Activated naive CD4-positive, alpha-beta T cell treated with anti-CD3 and anti-CD28 coated beads, Interleukin-2, amount 50 U/mL, for 72 hours (primary cell): ENCODE measurements around the gene PLXNB1. TPM values are rescaled to one million over a fixed set of nuclear protein-coding genes. Genes with fewer than 3 reads are reported as not detected.

Experiments used
- ATAC-seq, 2 donors: fragments of 150-1000 bp; cut with Tn5 transposase; 2 replicates each; pipeline ENCODE4 v1.10.0; 2021; ENCODE audit warnings: mild to moderate bottlenecking in 2 of 2, moderate library complexity in 2 of 2
- DNase-seq, 2 donors: peaks; one replicate each; pipeline ENCODE4 v3.0.0; 2021 to 2022; ENCODE audit warnings: low spot score in 2 of 2
- H3K27ac Mint-ChIP-seq, 2 donors: one replicate each; pipeline ENCODE4 v1.8.0; 2022; ENCODE audit warnings: mild to moderate bottlenecking in 2 of 2, mixed read lengths in 2 of 2
- H3K36me3 Mint-ChIP-seq, 2 donors: one replicate each; pipeline ENCODE4 v1.8.0; 2022; ENCODE audit warnings: mixed read lengths in 2 of 2
- H3K9me3 Mint-ChIP-seq, 2 donors: one replicate each; pipeline ENCODE4 v1.8.0; 2022; ENCODE audit warnings: mixed read lengths in 2 of 2
- total RNA-seq, 2 donors: library from RNA; stranded (reverse); gene quantifications; one replicate each; pipeline ENCODE4 v1.2.3, GENCODE V29; 2022

Gene PLXNB1
- total RNA-seq, 2 donors from 2014 or later = 3.0 to 7.3 TPM

DNA sequence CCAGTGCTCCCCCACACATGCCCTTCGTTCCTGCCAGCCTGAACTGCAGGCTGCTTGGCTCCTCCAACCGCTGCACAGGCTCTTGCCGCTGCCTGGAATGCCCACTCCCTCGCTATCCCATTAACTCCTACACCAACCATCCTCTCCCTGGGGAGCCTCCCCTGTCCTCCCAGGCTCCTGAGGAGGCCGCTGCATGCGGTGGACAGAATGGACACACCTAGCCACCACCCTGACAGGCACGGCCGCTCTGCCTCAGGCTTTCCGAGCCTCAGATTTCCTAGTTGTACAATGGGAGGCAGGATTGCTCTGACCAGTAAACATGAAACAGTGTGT is 2.3 kb downstream of the PLXNB1 start:
- no peak for DNase-seq
- ATAC-seq = no peak
- H3K9me3 Mint-ChIP-seq = no peaks in the 10 kb centered on the region
- no peak overlapping the region for H3K27ac Mint-ChIP-seq
- no peaks in the 10 kb centered on the region for H3K36me3 Mint-ChIP-seq

DNA sequence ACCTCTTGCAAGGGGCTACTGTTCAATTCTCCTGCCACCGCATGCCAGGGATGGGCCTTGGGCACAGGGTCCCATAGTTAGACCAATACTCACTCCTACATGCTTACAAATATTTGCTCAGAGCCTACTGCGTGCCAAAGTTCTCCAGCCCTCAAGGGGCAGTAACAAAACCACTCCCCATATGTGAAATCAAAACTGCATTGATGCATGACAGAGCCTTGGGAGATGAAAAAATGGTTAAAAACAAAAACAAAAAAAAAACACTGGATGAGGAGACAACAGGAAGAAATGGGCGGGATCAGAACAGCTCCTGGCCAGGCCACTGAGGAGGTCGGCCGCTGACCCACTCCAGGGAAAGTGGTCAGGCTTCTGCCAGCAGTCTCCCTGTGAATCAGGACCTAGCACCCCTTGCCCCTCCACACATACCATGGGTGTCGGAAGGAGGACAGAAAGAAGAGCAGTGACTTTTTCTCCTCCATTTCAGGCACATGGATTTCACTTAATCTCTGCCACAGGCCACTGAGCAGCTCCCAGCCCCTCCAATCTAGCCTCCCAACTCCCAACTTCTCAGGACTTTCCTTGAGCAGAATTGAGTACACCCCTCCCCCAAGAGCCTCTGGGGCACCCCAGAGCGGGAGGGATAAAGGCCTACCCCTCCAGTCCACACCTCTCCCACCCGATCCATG is 2.8 kb downstream of the PLXNB1 start:
- H3K27ac Mint-ChIP-seq = no peak overlapping the region
- no peaks in the 10 kb centered on the region for H3K9me3 Mint-ChIP-seq
- DNase-seq = no peak
- no peak for ATAC-seq
- H3K36me3 Mint-ChIP-seq = no peaks in the 10 kb centered on the region

DNA sequence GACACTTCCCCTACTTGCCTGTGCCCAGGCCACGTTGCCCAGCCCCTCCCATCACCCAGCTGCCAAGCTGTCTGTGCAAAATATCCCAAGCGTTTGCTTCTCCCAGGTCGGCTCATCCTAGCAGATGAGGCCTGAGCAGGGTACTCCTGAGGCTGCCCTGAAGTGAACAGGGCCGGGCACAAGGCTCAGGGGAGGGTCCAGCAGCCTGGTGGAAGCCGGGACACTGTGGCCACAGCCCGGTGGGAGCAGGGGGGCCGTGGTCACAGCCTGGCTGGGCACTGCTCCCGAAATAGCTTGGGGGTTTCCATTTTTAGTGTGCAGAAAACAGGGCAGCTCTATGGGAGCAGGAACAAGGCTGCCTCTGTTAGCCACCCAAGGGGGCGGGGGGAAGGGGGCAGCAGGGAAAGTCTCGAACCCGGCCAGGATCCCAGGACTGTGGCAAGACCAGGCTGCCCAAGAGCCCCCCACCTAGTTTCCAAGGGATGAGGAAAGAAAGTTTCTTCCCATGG is 3.4 kb downstream of the PLXNB1 start:
- H3K9me3 Mint-ChIP-seq = no peaks in the 10 kb centered on the region
- DNase-seq (no peak), ATAC-seq (no peak)
- H3K36me3 Mint-ChIP-seq = no peaks in the 10 kb centered on the region
- no peak overlapping the region for H3K27ac Mint-ChIP-seq

DNA sequence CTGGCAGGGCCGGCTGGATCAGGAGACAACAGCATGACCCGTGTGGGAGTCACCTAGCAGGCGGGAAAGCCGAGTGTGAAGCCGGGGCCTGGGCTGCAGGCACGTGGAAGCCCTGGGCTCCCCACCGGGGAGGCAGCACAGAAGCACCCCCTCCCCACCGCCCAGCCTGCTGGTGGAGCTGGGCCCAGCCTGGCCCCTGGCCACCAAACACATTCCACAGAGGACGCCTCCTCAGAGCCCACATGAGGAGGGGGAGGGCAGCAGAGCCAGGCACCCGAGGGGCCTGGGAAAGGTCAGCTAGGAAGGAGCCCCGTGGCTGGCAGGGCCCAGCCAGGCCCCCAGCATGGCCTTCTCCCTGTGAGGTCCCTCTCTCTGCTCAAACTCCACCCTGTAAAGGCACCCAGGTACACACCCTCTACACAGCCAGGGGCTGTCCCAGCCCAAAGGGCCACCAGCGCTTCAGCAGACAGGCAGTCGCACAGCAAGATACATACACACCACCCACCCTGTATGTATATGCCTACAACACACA is 4.5 kb downstream of the PLXNB1 start:
- Mint-ChIP-seq H3K9me3 (no peaks in the 10 kb centered on the region), H3K27ac (peak overlapping the region in 1 of 2 donors; percentile 4), H3K36me3 (no peaks in the 10 kb centered on the region)
- DNase-seq (no peak), ATAC-seq (no peak)

DNA sequence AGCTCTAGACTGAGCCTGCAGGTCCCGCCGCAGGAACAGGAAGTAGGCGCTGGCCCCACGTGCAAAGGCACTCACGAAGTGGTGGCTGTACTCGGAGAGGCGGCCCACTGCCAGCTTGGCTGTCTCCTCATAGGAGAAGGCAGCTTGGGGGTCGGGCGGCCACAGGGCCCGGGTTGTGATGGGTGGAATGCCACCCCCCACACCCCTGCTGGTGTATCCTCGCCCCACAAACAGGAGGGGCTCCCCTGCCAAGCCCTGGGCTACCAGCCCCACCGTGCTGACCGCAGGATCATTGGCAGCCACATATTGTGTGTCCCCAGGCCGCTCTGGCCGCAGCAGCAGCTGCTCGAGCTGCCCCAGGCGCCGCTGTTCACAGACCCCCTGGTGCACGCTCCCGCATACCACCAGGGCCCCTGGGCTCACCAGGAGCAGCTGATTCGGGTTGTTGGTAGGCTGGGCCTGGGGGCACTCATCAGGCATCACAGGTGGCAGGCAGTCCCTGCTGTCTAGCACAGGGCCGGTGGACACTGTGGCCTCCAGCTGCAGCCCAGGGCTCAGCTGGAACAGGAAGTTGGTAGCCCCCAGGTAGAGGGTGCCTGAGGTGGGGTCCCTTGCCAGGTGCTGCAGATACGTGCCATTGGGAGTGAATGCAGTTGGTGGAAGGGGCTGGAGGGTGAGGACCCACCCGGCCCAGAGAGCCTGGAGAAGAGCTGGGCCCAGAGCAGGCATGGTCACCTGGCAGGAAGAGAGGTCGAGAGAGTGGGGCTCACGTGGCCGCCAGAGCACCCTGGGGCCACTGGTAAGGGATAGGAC is 5.8 kb downstream of the PLXNB1 start:
- no peaks in the 10 kb centered on the region for H3K36me3 Mint-ChIP-seq
- ATAC-seq (no peak), DNase-seq (no peak)
- H3K27ac Mint-ChIP-seq = no peak overlapping the region
- no peaks in the 10 kb centered on the region for H3K9me3 Mint-ChIP-seq

- ATAC-seq (no peak), DNase-seq (no peak)
- Mint-ChIP-seq H3K9me3 (no peaks in the 10 kb centered on the region), H3K36me3 (no peaks in the 10 kb centered on the region), H3K27ac (peak overlapping the region in 1 of 2 donors; percentile 46)
These were observed 6.5 kb downstream of the PLXNB1 start for GRCh38 chr3:48423241-48423882.

DNA sequence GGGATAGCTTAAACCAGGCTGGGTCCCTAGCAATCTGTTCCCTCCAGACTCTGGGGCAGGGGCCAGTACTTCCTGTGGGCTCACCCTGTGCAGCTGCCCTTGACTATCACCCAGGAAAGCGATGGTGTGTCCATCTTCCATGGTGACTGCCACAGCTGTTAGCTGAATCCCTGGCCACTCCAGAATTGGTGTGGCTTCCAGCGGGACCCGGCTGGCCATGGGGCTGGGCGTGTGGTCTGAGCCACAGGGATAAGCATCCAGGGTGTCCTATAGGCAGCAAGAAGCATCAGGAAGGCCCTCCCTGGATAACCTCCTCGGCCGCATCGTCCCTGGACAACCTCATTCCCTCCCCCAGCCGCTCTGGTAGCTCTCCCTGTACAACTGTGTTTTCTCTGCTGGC is 7.2 kb downstream of the PLXNB1 start:
- H3K9me3 Mint-ChIP-seq = no peaks in the 10 kb centered on the region
- DNase-seq = no peak
- no peaks in the 10 kb centered on the region for H3K36me3 Mint-ChIP-seq
- H3K27ac Mint-ChIP-seq = no peak overlapping the region
- no peak for ATAC-seq

- DNase-seq = no peak
- Mint-ChIP-seq H3K9me3 (no peaks in the 10 kb centered on the region), H3K36me3 (no peaks in the 10 kb centered on the region), H3K27ac (no peak overlapping the region)
- peak in 1 of 2 donors; percentile 55 for ATAC-seq
These were observed 7.6 kb downstream of the PLXNB1 start for GRCh38 chr3:48422272-48422671.

GRCh38 chr3:48420561-48420960 is 9.3 kb downstream of the PLXNB1 start:
- no peak overlapping the region for H3K27ac Mint-ChIP-seq
- ATAC-seq = no peak
- H3K9me3 Mint-ChIP-seq = no peaks in the 10 kb centered on the region
- DNase-seq = no peak
- H3K36me3 Mint-ChIP-seq = no peaks in the 10 kb centered on the region

DNA sequence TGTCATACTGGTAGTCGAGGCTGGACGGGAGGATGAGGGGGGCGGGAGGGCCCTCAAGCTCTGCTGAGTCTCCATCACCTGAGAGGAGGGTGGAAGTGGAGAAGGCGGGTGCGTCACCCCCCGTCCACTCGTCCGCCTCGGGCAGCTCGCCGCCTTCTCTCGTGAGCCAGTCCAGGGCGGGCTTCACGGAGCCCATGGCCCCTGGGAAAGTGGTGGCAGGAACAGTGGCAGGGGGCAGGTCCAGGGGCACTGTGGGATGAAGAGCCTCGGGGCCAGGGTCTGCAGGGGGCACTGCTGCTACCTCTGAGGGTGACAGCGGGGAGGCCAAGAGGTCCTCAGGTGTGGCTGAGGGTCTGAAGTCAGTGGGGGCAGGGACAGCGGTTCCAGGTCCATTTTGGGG is 10.3 kb downstream of the PLXNB1 start:
- ATAC-seq = no peak
- H3K36me3 Mint-ChIP-seq = no peaks in the 10 kb centered on the region
- no peak overlapping the region for H3K27ac Mint-ChIP-seq
- DNase-seq = no peak
- H3K9me3 Mint-ChIP-seq = no peaks in the 10 kb centered on the region

DNA sequence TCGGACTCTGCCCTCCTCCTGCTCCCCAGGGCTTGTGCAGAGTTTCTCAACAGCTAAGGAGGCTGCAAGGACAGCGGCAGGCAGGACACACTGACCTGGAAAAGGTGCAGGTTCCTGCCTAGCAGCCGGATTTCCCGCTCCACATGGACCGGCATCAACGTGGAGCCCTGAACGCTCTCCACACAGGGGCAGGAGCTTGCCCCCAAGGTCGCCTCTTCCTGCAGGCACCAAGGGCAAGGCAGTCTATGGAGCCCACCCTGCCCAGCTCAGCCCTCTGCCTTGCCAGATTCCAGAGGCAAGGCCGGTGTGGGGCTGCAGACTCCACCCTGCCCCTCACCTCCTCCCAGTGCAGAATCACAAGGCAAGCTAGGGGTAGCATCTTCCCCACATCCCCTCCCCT is 10.7 kb downstream of the PLXNB1 start:
- no peaks in the 10 kb centered on the region for H3K9me3 Mint-ChIP-seq
- ATAC-seq = no peak
- no peak for DNase-seq
- no peak overlapping the region for H3K27ac Mint-ChIP-seq
- H3K36me3 Mint-ChIP-seq = no peaks in the 10 kb centered on the region

- no peaks in the 10 kb centered on the region for H3K36me3 Mint-ChIP-seq
- H3K27ac Mint-ChIP-seq = no peak overlapping the region
- ATAC-seq (no peak), DNase-seq (no peak)
- no peaks in the 10 kb centered on the region for H3K9me3 Mint-ChIP-seq
These were observed 11.2 kb downstream of the PLXNB1 start for GRCh38 chr3:48418651-48419050.

GRCh38 chr3:48418140-48418539 is 11.7 kb downstream of the PLXNB1 start:
- Mint-ChIP-seq H3K9me3 (no peaks in the 10 kb centered on the region), H3K27ac (no peak overlapping the region), H3K36me3 (no peaks in the 10 kb centered on the region)
- ATAC-seq = no peak
- no peak for DNase-seq

- DNase-seq = no peak
- ATAC-seq = no peak
- Mint-ChIP-seq H3K27ac (no peak overlapping the region), H3K36me3 (no peaks in the 10 kb centered on the region), H3K9me3 (no peaks in the 10 kb centered on the region)
These were observed 12.3 kb downstream of the PLXNB1 start for GRCh38 chr3:48417529-48418108.

GRCh38 chr3:48416546-48416945 is 13.3 kb downstream of the PLXNB1 start:
- no peak for DNase-seq
- ATAC-seq = no peak
- Mint-ChIP-seq H3K27ac (no peak overlapping the region), H3K9me3 (no peaks in the 10 kb centered on the region), H3K36me3 (no peaks in the 10 kb centered on the region)

DNA sequence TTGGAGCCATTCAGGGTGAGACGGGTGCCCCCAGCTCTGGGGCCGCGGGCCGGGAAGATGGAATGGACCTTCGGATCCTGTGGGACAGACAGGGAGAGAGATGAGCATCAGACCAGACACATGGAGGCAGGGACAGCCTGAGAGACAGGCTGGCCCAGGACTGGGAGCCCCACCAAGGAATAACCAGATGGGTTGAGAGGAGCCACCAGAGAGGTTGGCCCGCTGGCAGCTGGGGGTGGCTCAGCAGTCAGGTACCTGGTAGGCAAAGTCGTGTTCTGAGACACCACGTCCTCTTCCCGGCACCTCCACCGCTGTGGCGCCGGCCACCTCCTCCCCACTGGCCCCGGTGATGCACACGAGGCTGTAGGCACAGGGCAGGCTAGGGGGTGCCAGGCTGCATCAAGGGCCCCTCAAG is 13.8 kb downstream of the PLXNB1 start:
- ATAC-seq (no peak), DNase-seq (no peak)
- Mint-ChIP-seq H3K9me3 (no peaks in the 10 kb centered on the region), H3K27ac (no peak overlapping the region), H3K36me3 (no peaks in the 10 kb centered on the region)
